D721Med (cell line): ENCODE data around the gene URB2.

Experiments
- DNase-seq: peaks from one replicate; pipeline ENCODE4 v3.0.0; 2011; ENCODE audit warnings: low spot score; ENCODE audit not compliant: insufficient read length
- FAIRE-seq: peaks from 2 replicates; lab custom pipeline; 2011; peaks lifted over from hg19 to GRCh38; lab: Jason Lieb, UNC
- TF ChIP-seq, protein P1 (sequence below): IDR thresholded peaks from 2 replicates; pipeline ENCODE4 v1.5.1; 2012; ENCODE audit warnings: mild to moderate bottlenecking, control low read depth; ENCODE audit not compliant: insufficient read depth; ENCODE audit errors: missing control alignments

Gene URB2

DNA sequence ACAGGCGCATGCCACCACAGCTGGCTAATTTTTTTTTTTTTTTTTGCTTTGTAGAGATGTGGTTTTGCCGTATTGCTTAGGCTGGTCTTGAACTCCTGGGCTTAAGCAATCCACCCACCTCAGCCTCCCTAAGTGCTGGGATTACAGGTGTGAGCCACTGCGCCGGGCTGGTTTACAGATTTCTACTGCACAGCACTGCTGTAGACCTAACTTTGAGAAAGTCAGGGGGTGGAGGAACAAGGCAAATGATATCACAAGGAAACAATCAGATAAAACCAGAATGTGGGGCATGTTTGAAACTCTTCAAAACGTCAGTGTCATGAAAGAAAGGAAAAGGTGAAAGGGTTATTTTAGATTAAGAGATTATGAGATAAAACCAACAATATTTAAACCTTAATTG is 45.3 kb downstream of the URB2 start:
- FAIRE-seq = no peak
- no peak for DNase-seq
- TF ChIP-seq, protein P1, sequence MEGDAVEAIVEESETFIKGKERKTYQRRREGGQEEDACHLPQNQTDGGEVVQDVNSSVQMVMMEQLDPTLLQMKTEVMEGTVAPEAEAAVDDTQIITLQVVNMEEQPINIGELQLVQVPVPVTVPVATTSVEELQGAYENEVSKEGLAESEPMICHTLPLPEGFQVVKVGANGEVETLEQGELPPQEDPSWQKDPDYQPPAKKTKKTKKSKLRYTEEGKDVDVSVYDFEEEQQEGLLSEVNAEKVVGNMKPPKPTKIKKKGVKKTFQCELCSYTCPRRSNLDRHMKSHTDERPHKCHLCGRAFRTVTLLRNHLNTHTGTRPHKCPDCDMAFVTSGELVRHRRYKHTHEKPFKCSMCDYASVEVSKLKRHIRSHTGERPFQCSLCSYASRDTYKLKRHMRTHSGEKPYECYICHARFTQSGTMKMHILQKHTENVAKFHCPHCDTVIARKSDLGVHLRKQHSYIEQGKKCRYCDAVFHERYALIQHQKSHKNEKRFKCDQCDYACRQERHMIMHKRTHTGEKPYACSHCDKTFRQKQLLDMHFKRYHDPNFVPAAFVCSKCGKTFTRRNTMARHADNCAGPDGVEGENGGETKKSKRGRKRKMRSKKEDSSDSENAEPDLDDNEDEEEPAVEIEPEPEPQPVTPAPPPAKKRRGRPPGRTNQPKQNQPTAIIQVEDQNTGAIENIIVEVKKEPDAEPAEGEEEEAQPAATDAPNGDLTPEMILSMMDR = no peak

DNA sequence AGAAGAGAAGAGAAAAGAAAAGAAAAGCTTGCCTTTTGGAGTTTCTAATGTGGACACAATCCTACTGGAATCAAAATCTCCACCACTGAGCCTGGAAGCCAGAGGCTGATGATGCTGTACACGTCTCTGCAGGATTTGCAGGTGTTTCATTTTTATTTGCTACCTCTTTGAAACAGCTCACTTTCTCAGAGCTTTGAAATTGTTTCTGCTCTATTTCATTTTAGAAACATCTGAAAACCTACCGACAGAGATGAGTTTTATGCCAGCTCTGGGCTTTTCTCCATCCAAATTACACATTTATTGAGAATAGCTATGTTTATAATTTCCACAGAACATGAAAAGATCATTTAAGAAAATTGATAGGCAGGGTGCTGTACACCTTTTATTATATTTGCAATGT is 46.2 kb downstream of the URB2 start:
- FAIRE-seq (no peak), DNase-seq (no peak)
- TF ChIP-seq, protein P1 = no peak

DNA sequence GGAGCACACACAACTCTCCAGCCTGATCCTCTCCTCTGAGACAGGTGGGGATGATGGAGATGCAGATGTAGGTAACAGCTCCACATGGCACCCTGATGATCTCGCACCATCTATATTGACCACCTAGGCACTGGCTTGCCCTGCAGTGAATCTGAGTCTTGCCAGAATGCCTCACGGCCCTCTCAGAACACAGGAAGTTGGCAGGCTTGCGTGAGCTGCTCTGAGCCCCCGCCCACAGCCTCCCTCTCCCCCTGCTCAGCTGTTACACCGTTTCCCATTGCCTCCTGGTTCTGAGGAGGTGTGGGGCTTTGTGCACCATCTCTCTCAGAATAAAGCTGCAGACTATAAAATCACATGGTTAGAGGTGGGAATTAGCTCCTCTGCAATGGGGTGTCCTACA is 48.0 kb downstream of the URB2 start:
- no peak for FAIRE-seq
- TF ChIP-seq, protein P1 = no peak
- no peak for DNase-seq

DNA sequence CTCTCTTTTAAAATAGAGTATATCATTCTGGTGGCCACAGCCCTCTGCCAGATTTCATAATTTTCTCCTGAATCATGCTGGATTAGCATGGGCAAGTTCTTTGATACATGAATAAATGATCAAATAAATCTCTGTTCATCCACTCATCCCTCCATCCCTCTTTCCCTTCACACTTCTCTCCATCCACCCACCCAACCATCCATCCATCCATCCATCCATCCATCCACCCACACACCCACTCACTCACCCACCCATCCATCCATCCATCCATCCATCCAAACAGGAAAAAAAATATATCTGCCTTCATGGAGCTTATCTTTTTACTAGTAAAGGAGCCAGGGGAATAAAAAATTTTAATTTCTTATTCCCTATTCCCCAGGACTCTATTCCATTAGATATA is 49.3 kb downstream of the URB2 start:
- no peak for FAIRE-seq
- TF ChIP-seq, protein P1 = no peak
- DNase-seq = no peak

DNA sequence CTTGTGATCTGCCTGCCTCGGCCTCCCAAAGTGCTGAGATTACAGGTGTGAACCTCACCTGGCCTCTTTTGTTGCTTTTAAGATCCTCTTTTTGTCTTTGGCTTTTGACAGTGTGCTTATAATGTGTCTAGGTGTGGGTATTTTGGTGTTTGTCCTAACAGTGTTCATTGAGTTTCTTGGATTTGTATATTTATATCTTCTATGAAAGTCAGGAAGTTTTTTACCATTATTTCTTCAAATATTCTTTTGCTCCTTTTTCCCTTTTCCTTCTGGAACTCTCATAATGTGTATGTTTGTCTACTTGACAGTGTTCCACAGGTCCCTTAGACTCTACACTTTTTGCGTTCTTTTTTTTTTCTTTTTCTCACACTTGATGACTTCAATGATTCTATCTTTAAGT is 59.1 kb downstream of the URB2 start:
- FAIRE-seq = no peak
- DNase-seq = no peak
- TF ChIP-seq, protein P1 = no peak

DNA sequence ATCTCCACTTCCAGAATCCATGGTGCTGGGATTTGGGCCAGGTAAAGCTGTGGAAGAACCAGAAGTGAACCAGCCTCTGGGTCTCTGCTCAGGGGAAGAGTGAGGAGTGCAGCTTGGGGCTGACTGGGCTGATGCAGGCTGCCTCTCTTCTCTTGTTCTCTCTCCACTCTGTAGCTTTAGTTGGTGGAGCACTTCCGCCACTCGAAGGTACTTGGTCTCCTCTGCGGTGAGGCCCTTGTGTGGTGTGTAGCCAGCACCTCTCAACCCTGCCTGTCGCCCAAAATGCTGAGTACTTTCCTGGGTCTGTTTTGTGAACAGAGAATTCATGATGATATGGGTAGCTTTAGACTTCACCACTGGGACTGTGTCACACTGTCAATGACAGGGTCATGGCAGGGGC is 63.2 kb downstream of the URB2 start:
- DNase-seq (no peak), FAIRE-seq (no peak)
- TF ChIP-seq, protein P1 = no peak

DNA sequence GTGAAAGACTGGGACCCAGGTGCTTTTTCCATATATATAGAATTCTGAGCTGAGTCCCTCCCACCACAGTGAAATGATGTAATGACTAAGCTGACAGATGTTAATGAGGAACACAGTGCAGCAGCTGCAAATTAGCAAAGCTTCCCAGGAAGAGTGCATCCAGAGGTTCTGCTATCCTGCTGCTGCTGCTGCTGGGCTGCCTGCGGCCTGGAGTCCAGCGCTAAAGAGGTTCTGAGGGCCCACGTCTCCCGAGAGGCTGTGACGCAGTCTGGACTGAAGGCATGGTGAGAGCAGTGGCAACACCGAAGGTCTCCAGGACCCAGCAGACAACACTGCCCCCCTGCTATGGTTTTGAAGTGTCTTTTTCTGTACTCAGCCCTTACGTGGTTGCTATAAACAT is 63.9 kb downstream of the URB2 start:
- DNase-seq = no peak
- TF ChIP-seq, protein P1 = no peak
- no peak for FAIRE-seq
